ENCODE data around the gene TSPAN15. TPM values are rescaled to one million over a fixed set of nuclear protein-coding genes. Genes with fewer than 3 reads are reported as not detected.

The TSPAN15 gene
- total RNA-seq, 1 experiment from 2014 or later, result 8.3 TPM

DNA sequence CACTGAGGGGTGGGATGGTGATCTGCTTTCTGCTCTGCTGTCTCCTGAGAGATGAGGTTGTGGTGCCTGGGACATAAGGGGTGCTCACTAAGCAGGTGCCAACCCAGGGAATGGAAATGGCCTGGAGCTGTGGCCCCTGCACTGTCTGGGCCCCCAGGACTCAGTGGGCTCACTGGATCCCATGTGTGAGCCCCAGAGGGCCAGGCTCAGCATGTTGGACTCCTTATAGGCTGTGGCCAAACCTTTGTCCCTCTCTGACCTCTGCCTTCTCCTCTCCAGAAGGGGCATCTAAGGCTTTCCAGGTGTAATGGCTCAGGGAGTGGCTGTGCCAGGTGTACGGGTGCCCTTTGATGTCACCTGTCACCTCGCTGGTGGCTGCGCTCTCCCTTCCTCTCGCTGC is 65.5 kb downstream of the TSPAN15 start (continued):
- TF ChIP-seq, protein P1, sequence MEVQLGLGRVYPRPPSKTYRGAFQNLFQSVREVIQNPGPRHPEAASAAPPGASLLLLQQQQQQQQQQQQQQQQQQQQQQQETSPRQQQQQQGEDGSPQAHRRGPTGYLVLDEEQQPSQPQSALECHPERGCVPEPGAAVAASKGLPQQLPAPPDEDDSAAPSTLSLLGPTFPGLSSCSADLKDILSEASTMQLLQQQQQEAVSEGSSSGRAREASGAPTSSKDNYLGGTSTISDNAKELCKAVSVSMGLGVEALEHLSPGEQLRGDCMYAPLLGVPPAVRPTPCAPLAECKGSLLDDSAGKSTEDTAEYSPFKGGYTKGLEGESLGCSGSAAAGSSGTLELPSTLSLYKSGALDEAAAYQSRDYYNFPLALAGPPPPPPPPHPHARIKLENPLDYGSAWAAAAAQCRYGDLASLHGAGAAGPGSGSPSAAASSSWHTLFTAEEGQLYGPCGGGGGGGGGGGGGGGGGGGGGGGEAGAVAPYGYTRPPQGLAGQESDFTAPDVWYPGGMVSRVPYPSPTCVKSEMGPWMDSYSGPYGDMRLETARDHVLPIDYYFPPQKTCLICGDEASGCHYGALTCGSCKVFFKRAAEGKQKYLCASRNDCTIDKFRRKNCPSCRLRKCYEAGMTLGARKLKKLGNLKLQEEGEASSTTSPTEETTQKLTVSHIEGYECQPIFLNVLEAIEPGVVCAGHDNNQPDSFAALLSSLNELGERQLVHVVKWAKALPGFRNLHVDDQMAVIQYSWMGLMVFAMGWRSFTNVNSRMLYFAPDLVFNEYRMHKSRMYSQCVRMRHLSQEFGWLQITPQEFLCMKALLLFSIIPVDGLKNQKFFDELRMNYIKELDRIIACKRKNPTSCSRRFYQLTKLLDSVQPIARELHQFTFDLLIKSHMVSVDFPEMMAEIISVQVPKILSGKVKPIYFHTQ (CRISPR knock-in tag; IDR thresholded peaks at IDR 0.05), result no peak
- no peak for TF ChIP-seq ZNF263 (CRISPR knock-in tag; IDR thresholded peaks at IDR 0.05; ENCODE audit: low read depth)
- no peak for TF ChIP-seq ZNF396 (CRISPR knock-in tag; IDR thresholded peaks at IDR 0.05; ENCODE audit: borderline replicate concordance)
- TF ChIP-seq NR2C2 (CRISPR knock-in tag; IDR thresholded peaks at IDR 0.05), result no peak
- TF ChIP-seq RORB (CRISPR knock-in tag; IDR thresholded peaks at IDR 0.05), result no peak

DNA sequence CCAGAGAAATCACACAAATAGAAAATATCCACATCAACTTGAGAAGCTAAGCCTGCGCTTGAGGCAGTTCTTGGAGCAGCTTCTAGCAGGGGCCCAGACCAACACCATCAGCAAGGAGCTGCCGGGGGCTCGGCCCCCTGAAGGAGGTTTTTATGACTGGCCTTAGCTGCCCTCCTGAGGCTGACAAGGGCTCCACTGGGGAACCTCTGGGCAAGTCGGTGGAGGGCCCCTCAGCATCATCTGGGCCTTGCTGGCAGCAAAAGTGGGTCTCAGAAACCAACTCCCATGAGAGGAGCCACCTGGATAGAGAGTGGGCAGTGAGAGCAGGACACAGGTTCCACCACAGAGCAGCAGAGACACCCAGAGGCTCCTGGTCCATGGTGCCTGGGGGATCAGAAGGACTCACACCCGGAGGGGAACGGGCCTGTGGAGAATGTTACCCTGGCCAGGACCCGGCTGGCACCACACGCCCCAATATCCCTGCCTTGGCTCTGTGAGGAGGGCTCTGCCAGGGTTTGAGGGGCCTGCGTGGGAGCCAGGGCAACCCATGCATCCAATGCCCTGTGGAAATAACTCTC is 66.1 kb downstream of the TSPAN15 start:
- ATAC-seq (no peak), DNase-seq (ENCODE audit: low spot score) (no peak)
- H3K27me3 Mint-ChIP-seq (ENCODE audit: low read depth), result no peaks in the 10 kb centered on the region
- ChIA-PET POLR2A (interaction anchor here (2.9 kb wide), 1 partner anchor 119 kb away, joined by 19 read pairs; no protein-coding TSS in a partner anchor), CTCF (interaction anchor here (0.6 to 6.3 kb wide), 10 partner anchors 49 to 219 kb away, joined by 3 to 511 read pairs (median 26); partner anchors contain the start of genes FAM241B and NEUROG3)
- H3K27ac Mint-ChIP-seq, result no peak overlapping the region
- H3K4me1 Mint-ChIP-seq, result peaks cover 19% of the 10 kb centered on the region
- peaks cover 10% of the 10 kb centered on the region for H3K9me3 Mint-ChIP-seq
- TF ChIP-seq ZNF138 (CRISPR knock-in tag; conservative IDR thresholded peaks at IDR 0.05), result no peak
- TF ChIP-seq GABPB1 (CRISPR knock-in tag; IDR thresholded peaks at IDR 0.05), result no peak
- no peak for TF ChIP-seq ZNF671 (CRISPR knock-in tag; IDR thresholded peaks at IDR 0.05)
- TF ChIP-seq FOXP1 (CRISPR knock-in tag; IDR thresholded peaks at IDR 0.05; ENCODE audit: borderline replicate concordance), result no peak
- no peak overlapping the region for H3K4me3 Mint-ChIP-seq
- H3K36me3 Mint-ChIP-seq, result peaks cover 4% of the 10 kb centered on the region

DNA sequence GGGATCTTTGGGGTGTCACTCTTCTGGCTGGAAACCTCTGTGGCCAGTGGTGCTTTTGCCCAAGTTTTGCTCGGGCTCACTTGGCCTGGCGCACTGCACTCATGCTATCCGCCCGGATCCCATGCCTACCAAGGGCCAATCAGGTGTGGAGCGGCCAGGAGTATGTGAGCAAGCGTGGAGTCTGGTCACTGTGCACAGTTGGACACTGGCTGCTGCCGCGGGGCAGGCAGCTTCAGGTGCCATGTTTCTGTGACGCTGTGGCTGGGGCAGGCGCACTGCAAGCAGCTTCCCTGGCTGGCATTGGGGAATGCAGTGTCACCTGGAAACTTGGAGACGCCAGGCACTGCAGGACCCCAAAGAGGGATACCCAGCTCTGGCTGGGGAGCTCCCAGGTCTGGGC is 76.7 kb downstream of the TSPAN15 start:
- no peak for ATAC-seq
- H3K4me3 Mint-ChIP-seq, result no peak overlapping the region
- no peak overlapping the region for H3K27ac Mint-ChIP-seq
- peaks cover 1% of the 10 kb centered on the region; the same call in 1 of the 2 replicates for H3K4me1 Mint-ChIP-seq
- CTCF ChIA-PET, result interaction anchor here (0.9 to 5.0 kb wide), 4 partner anchors 13 to 135 kb away, joined by 4 to 37 read pairs (median 12); no protein-coding TSS in a partner anchor
- no peaks in the 10 kb centered on the region for H3K36me3 Mint-ChIP-seq
- no peak for DNase-seq (ENCODE audit: low spot score)
- H3K27me3 Mint-ChIP-seq (ENCODE audit: low read depth), result peaks cover 8% of the 10 kb centered on the region
- peaks cover 15% of the 10 kb centered on the region for H3K9me3 Mint-ChIP-seq
- POLR2A ChIA-PET, result no interaction called here
- TF ChIP-seq RELA (CRISPR knock-in tag; IDR thresholded peaks at IDR 0.05; ENCODE audit: borderline replicate concordance) (no peak), FOXJ3 (CRISPR knock-in tag; IDR thresholded peaks at IDR 0.05; ENCODE audit: borderline replicate concordance) (no peak), SMAD3 (CRISPR knock-in tag; IDR thresholded peaks at IDR 0.05; ENCODE audit: borderline replicate concordance) (no peak), NFE2L1 (CRISPR knock-in tag; IDR thresholded peaks at IDR 0.05) (no peak), IRF2 (CRISPR knock-in tag; IDR thresholded peaks at IDR 0.05; ENCODE audit: borderline replicate concordance, low read depth) (no peak), ZNF121 (CRISPR knock-in tag; IDR thresholded peaks at IDR 0.05) (no peak)
- TF ChIP-seq, protein P2, sequence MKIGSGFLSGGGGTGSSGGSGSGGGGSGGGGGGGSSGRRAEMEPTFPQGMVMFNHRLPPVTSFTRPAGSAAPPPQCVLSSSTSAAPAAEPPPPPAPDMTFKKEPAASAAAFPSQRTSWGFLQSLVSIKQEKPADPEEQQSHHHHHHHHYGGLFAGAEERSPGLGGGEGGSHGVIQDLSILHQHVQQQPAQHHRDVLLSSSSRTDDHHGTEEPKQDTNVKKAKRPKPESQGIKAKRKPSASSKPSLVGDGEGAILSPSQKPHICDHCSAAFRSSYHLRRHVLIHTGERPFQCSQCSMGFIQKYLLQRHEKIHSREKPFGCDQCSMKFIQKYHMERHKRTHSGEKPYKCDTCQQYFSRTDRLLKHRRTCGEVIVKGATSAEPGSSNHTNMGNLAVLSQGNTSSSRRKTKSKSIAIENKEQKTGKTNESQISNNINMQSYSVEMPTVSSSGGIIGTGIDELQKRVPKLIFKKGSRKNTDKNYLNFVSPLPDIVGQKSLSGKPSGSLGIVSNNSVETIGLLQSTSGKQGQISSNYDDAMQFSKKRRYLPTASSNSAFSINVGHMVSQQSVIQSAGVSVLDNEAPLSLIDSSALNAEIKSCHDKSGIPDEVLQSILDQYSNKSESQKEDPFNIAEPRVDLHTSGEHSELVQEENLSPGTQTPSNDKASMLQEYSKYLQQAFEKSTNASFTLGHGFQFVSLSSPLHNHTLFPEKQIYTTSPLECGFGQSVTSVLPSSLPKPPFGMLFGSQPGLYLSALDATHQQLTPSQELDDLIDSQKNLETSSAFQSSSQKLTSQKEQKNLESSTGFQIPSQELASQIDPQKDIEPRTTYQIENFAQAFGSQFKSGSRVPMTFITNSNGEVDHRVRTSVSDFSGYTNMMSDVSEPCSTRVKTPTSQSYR (CRISPR knock-in tag; IDR thresholded peaks at IDR 0.05), result no peak
- TF ChIP-seq, protein P3, sequence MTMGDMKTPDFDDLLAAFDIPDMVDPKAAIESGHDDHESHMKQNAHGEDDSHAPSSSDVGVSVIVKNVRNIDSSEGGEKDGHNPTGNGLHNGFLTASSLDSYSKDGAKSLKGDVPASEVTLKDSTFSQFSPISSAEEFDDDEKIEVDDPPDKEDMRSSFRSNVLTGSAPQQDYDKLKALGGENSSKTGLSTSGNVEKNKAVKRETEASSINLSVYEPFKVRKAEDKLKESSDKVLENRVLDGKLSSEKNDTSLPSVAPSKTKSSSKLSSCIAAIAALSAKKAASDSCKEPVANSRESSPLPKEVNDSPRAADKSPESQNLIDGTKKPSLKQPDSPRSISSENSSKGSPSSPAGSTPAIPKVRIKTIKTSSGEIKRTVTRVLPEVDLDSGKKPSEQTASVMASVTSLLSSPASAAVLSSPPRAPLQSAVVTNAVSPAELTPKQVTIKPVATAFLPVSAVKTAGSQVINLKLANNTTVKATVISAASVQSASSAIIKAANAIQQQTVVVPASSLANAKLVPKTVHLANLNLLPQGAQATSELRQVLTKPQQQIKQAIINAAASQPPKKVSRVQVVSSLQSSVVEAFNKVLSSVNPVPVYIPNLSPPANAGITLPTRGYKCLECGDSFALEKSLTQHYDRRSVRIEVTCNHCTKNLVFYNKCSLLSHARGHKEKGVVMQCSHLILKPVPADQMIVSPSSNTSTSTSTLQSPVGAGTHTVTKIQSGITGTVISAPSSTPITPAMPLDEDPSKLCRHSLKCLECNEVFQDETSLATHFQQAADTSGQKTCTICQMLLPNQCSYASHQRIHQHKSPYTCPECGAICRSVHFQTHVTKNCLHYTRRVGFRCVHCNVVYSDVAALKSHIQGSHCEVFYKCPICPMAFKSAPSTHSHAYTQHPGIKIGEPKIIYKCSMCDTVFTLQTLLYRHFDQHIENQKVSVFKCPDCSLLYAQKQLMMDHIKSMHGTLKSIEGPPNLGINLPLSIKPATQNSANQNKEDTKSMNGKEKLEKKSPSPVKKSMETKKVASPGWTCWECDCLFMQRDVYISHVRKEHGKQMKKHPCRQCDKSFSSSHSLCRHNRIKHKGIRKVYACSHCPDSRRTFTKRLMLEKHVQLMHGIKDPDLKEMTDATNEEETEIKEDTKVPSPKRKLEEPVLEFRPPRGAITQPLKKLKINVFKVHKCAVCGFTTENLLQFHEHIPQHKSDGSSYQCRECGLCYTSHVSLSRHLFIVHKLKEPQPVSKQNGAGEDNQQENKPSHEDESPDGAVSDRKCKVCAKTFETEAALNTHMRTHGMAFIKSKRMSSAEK (CRISPR knock-in tag; IDR thresholded peaks at IDR 0.05; ENCODE audit: borderline replicate concordance), result no peak
- TF ChIP-seq, protein P4, sequence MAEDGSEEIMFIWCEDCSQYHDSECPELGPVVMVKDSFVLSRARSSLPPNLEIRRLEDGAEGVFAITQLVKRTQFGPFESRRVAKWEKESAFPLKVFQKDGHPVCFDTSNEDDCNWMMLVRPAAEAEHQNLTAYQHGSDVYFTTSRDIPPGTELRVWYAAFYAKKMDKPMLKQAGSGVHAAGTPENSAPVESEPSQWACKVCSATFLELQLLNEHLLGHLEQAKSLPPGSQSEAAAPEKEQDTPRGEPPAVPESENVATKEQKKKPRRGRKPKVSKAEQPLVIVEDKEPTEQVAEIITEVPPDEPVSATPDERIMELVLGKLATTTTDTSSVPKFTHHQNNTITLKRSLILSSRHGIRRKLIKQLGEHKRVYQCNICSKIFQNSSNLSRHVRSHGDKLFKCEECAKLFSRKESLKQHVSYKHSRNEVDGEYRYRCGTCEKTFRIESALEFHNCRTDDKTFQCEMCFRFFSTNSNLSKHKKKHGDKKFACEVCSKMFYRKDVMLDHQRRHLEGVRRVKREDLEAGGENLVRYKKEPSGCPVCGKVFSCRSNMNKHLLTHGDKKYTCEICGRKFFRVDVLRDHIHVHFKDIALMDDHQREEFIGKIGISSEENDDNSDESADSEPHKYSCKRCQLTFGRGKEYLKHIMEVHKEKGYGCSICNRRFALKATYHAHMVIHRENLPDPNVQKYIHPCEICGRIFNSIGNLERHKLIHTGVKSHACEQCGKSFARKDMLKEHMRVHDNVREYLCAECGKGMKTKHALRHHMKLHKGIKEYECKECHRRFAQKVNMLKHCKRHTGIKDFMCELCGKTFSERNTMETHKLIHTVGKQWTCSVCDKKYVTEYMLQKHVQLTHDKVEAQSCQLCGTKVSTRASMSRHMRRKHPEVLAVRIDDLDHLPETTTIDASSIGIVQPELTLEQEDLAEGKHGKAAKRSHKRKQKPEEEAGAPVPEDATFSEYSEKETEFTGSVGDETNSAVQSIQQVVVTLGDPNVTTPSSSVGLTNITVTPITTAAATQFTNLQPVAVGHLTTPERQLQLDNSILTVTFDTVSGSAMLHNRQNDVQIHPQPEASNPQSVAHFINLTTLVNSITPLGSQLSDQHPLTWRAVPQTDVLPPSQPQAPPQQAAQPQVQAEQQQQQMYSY (CRISPR knock-in tag; IDR thresholded peaks at IDR 0.05), result no peak
- TF ChIP-seq, protein P5, sequence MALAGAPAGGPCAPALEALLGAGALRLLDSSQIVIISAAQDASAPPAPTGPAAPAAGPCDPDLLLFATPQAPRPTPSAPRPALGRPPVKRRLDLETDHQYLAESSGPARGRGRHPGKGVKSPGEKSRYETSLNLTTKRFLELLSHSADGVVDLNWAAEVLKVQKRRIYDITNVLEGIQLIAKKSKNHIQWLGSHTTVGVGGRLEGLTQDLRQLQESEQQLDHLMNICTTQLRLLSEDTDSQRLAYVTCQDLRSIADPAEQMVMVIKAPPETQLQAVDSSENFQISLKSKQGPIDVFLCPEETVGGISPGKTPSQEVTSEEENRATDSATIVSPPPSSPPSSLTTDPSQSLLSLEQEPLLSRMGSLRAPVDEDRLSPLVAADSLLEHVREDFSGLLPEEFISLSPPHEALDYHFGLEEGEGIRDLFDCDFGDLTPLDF (CRISPR knock-in tag; IDR thresholded peaks at IDR 0.05), result no peak

Measured in WTC11 (cell line).